K562 (cell line): ENCODE data around the gene WDHD1. TPM values are rescaled to one million over a fixed set of nuclear protein-coding genes. Genes with fewer than 3 reads are reported as not detected.

Experiments
- ATAC-seq: fragments of 200-7000 bp; cut with Tn5 transposase; 3 replicates; pipeline ENCODE4 v1.9.1; 2020; ENCODE audit warnings: moderate library complexity
- BruUV-seq: library from RNA; stranded (reverse); fragments of 400-500 nt; replicated peaks from 2 replicates; lab custom pipeline; 2021; lab: Mats Ljungman, UMichigan
- CTCF ChIA-PET: fragments of 300-600 bp; formaldehyde crosslinking; extraction: SDS; loops from one replicate; lab custom pipeline; 2021; ENCODE audit warnings: low intra/inter-chr PET ratio; lab: Yijun Ruan, JAX
- POLR2A ChIA-PET: fragments of 300-600, 350-650 bp; sonication (Branson Sonifier 250); formaldehyde crosslinking; extraction: SDS; loops from one replicate; lab custom pipeline; 2021; ENCODE audit warnings: antibody characterized with exemption, inconsistent platforms; lab: Yijun Ruan, JAX
- DNase-seq, 4 experiments: peaks; one replicate each; pipeline versions ENCODE4 v3.0.0 to v3.0.0-alpha.2; 2011 to 2018; ENCODE audit warnings: low spot score in 3 of 4, mixed read lengths in 3 of 4; ENCODE audit errors: extremely low read depth in 1 of 4
- FAIRE-seq: peaks from 2 replicates; lab custom pipeline; 2011; peaks lifted over from hg19 to GRCh38; lab: Jason Lieb, UNC
- H2AFZ ChIP-seq: 2 replicates; pipeline ENCODE4 v1.6.0; 2011; ENCODE audit warnings: low read depth, low read length, control low read depth, inconsistent platforms
- H3K27ac ChIP-seq: fragments of 200-600 bp; 3 replicates; pipeline ENCODE4 v1.8.0; 2011; ENCODE audit warnings: low read depth, mild to moderate bottlenecking, control low read depth, inconsistent platforms, low read length, moderate library complexity, mixed read lengths; ENCODE audit errors: extremely low read depth
- H3K27me3 ChIP-seq, 2 experiments: fragments of 300-600 bp in 1 of 2; 2 replicates in 1 of 2; 3 replicates in 1 of 2; pipeline versions ENCODE4 v1.6.0 to v1.8.0; 2011; ENCODE audit warnings: inconsistent platforms in 2 of 2, low read length in 2 of 2, mild to moderate bottlenecking in 1 of 2, mixed read lengths in 1 of 2, moderate library complexity in 1 of 2; ENCODE audit not compliant: control insufficient read depth in 2 of 2, insufficient read depth in 2 of 2
- H3K36me3 ChIP-seq: fragments of 300-600 bp; 3 replicates; pipeline ENCODE4 v1.8.0; 2011; ENCODE audit warnings: mild to moderate bottlenecking, low read length, inconsistent platforms; ENCODE audit not compliant: control insufficient read depth, insufficient read depth
- H3K4me1 ChIP-seq, 2 experiments: fragments of 200-600 bp in 1 of 2; replicated peaks in 1 of 2; 2 replicates in 1 of 2; 3 replicates in 1 of 2; pipeline versions ENCODE4 v1.5.1 to v1.8.0; 2011; ENCODE audit warnings: inconsistent platforms in 2 of 2, low read length in 2 of 2, mild to moderate bottlenecking in 1 of 2, mixed read lengths in 1 of 2, moderate library complexity in 1 of 2; ENCODE audit not compliant: control insufficient read depth in 2 of 2, insufficient read depth in 2 of 2
- H3K4me2 ChIP-seq: 2 replicates; pipeline ENCODE4 v1.6.1; 2011; ENCODE audit warnings: low read length, control low read depth, inconsistent platforms, mixed read lengths; ENCODE audit not compliant: insufficient read depth
- H3K4me3 ChIP-seq: fragments of 200-600 bp; sonication (generic), shearing (Covaris generic); 2 replicates; pipeline ENCODE4 v1.5.1; 2016; ENCODE audit warnings: control low read depth, inconsistent platforms
- H3K79me2 ChIP-seq: fragments of 200-600 bp; 3 replicates; pipeline ENCODE4 v1.8.0; 2011; ENCODE audit warnings: low read length, inconsistent platforms; ENCODE audit not compliant: control insufficient read depth, insufficient read depth
- H3K9ac ChIP-seq, 2 experiments: 2 replicates each; pipeline versions ENCODE4 v1.6.0 to v1.6.1; 2011; ENCODE audit warnings: low read depth in 2 of 2, low read length in 2 of 2, control low read depth in 1 of 2, inconsistent platforms in 1 of 2, mild to moderate bottlenecking in 1 of 2, mixed read lengths in 1 of 2; ENCODE audit not compliant: insufficient read depth in 1 of 2
- H3K9me1 ChIP-seq: one replicate; pipeline ENCODE4 v1.6.0; 2011; ENCODE audit warnings: inconsistent platforms, mild to moderate bottlenecking, low read length, moderate library complexity; ENCODE audit not compliant: control insufficient read depth, insufficient read depth
- H3K9me3 ChIP-seq: replicated peaks from 2 replicates; pipeline ENCODE4 v1.5.1; 2011; ENCODE audit warnings: low read depth, low read length, inconsistent platforms; ENCODE audit not compliant: control insufficient read depth, insufficient read depth
- H4K20me1 ChIP-seq: replicated peaks from 2 replicates; pipeline ENCODE4 v1.6.1; 2011; ENCODE audit warnings: low read length, inconsistent platforms, mixed read lengths; ENCODE audit not compliant: control insufficient read depth, insufficient read depth
- CBFB ChIP-seq: sonication (generic); formaldehyde crosslinking; IDR thresholded peaks from 2 replicates; pipeline ENCODE4 v1.4.0; 2020; ENCODE audit warnings: mild to moderate bottlenecking, missing genetic modification reagents
- DDX20 ChIP-seq: fragments of 450-650 bp; IDR thresholded peaks from 2 replicates; pipeline ENCODE4 v1.6.1; 2016; ENCODE audit warnings: missing genetic modification characterization, low read depth, mild to moderate bottlenecking, missing compliant biosample characterization, moderate library complexity
- E2F8 ChIP-seq: fragments of 450-650 bp; IDR thresholded peaks from 2 replicates; pipeline ENCODE4 v1.7.1; 2018; ENCODE audit warnings: mild to moderate bottlenecking, low read depth; ENCODE audit not compliant: partially characterized antibody
- HMBOX1 ChIP-seq: sonication (generic); IDR thresholded peaks from 2 replicates; pipeline ENCODE4 v1.6.1; 2016
- NCOR1 ChIP-seq: fragments of 450-650 bp; IDR thresholded peaks from 2 replicates; pipeline ENCODE4 v1.6.1; 2016; ENCODE audit warnings: mild to moderate bottlenecking, moderate library complexity
- PKNOX1 ChIP-seq: fragments of 450-650 bp; IDR thresholded peaks from 2 replicates; pipeline ENCODE4 v1.6.1; 2016
- RNF219 ChIP-seq: fragments of 250-450 bp; sonication (Bioruptor Pico); IDR thresholded peaks from 2 replicates; pipeline ENCODE4 v1.5.0; 2022; ENCODE audit warnings: mild to moderate bottlenecking
- TAF1 ChIP-seq: IDR thresholded peaks from 2 replicates; pipeline ENCODE4 v1.6.1; 2011; ENCODE audit warnings: mild to moderate bottlenecking, low read length, moderate library complexity; ENCODE audit not compliant: insufficient read depth, control insufficient read depth, severe bottlenecking; ENCODE audit errors: extremely low read depth
- TEAD4 ChIP-seq, 2 experiments: sonication (generic) in 1 of 2; formaldehyde crosslinking in 1 of 2; IDR thresholded peaks; 2 replicates each; pipeline versions ENCODE4 v1.6.1 to v1.8.0; 2012 to 2022; ENCODE audit warnings: borderline replicate concordance in 1 of 2, inconsistent platforms in 1 of 2, low read length in 1 of 2, mild to moderate bottlenecking in 1 of 2, missing genetic modification reagents in 1 of 2
- TGIF2 ChIP-seq: sonication (generic); formaldehyde crosslinking; IDR thresholded peaks from 2 replicates; pipeline ENCODE4 v1.8.1; 2022; ENCODE audit warnings: mild to moderate bottlenecking, missing genetic modification reagents, moderate library complexity
- YY1 ChIP-seq, 3 experiments: IDR thresholded peaks; 2 replicates each; pipeline ENCODE4 v1.6.1; 2011; ENCODE audit warnings: low read length in 2 of 3, mild to moderate bottlenecking in 2 of 3, moderate library complexity in 2 of 3, borderline replicate concordance in 1 of 3, control low read depth in 1 of 3, low read depth in 1 of 3; ENCODE audit not compliant: insufficient read depth in 3 of 3, insufficient replicate concordance in 2 of 3, control insufficient read depth in 1 of 3, insufficient read length in 1 of 3; ENCODE audit errors: extremely low read depth in 1 of 3
- ZNF41 ChIP-seq: fragments of 250-450 bp; sonication (Bioruptor Pico); conservative IDR thresholded peaks from 2 replicates; pipeline ENCODE4 v1.4.0; 2020; ENCODE audit warnings: mild to moderate bottlenecking
- WGBS: fragments of 100-300 bp; shearing (Covaris generic); methylation state at CpG from one replicate; pipeline ENCODE4 v1.1.6; 2016; ENCODE audit warnings: low coverage, mixed read lengths; ENCODE audit not compliant: insufficient coverage; ENCODE audit errors: missing lambda C conversion rate; 5-methylcytosine and 5-hydroxymethylcytosine counted together
- in situ Hi-C: fragments of 300-500 bp; cut with MboI; formaldehyde crosslinking; loops from 4 replicates; pipeline ENCODE4 v1.15.0; 2018; ENCODE audit warnings: inconsistent platforms, mixed read lengths
- intact Hi-C: fragments of 100-400 bp; cut with micrococcal nuclease; formaldehyde crosslinking; loops from 2 replicates; pipeline ENCODE4 v1.14.2; 2022
- polyA plus RNA-seq, 8 experiments: library from polyadenylated mRNA; depleted of rRNA in 4 of 8; stranded (reverse) in 5 of 8; unstranded in 3 of 8; fragments of >200 nt; fragmentation: Nextera tagmentation in 2 of 8; fragmentation: Illumina TruSeq in 1 of 8; extraction: Ambion mirVana in 2 of 8; extraction: Trizol in 1 of 8; gene quantifications; 2 replicates each; pipeline versions ENCODE4 v1.2.1 to v1.2.3, GENCODE V29; 2011 to 2014; ENCODE audit warnings: inconsistent platforms in 1 of 8, missing spikeins in 1 of 8
- total RNA-seq, 7 experiments: library from RNA; depleted of rRNA in 6 of 7; stranded (reverse); fragments of >200 nt in 6 of 7; fragmentation: Illumina TruSeq in 2 of 7; extraction: Trizol in 2 of 7; gene quantifications; 2 replicates each; pipeline versions ENCODE4 v1.2.1 to v1.2.3, GENCODE V29; 2011 to 2021; ENCODE audit warnings: low replicate concordance in 1 of 7

Gene WDHD1
- total and polyA plus RNA-seq, 9 of the 15 experiments (the other 6 are each of a cell fraction or from before 2014, with no cell fraction given): 11.7 to 39.1 (median 30.0) TPM

GRCh38 chr14:54931101-54931500, 95.8 kb downstream of the WDHD1 start:
- Histone ChIP-seq H3K4me2 (no peak overlapping the region), H3K27ac (no peak overlapping the region), H3K4me1 (no peaks in the 10 kb centered on the region), H3K9me1 (no peaks in the 10 kb centered on the region), H3K4me3 (no peak overlapping the region), H3K27me3 (no peaks in the 10 kb centered on the region), H2AFZ (no peak overlapping the region), H3K36me3 (no peaks in the 10 kb centered on the region), H3K9me3 (no peaks in the 10 kb centered on the region), H3K9ac (no peak overlapping the region), H4K20me1 (no peaks in the 10 kb centered on the region), H3K79me2 (no peaks in the 10 kb centered on the region)
- ChIA-PET POLR2A (interaction anchor here (1.0 kb wide), 1 partner anchor 29 kb away, joined by 3 read pairs; no protein-coding TSS in a partner anchor), CTCF (no interaction called here)
- no peak for DNase-seq
- ATAC-seq: no peak
- no peak for FAIRE-seq
- in situ Hi-C loops: no loop called here
- BruUV-seq: no TSS peak
- intact Hi-C loops: no loop called here
- 74% methylated on average over 1 of the region's 1 CpG for WGBS
- no peak for TF ChIP-seq E2F8
- no peak for TF ChIP-seq CBFB (CRISPR knock-in tag)
- TF ChIP-seq DDX20: no peak
- TF ChIP-seq YY1 (IDR thresholded peaks at IDR 0.05; ENCODE audit: borderline replicate concordance in 1 of 3, control insufficient read depth in 1 of 3, extremely low read depth in 1 of 3, insufficient read depth in 3 of 3, insufficient read length in 1 of 3, insufficient replicate concordance in 2 of 3, low read depth in 1 of 3, low read length in 2 of 3): no peak
- no peak for TF ChIP-seq ZNF41 (CRISPR knock-in tag)
- no peak for TF ChIP-seq TGIF2 (CRISPR knock-in tag)
- no peak for TF ChIP-seq TEAD4 (IDR thresholded peaks at IDR 0.05; ENCODE audit: low read length)
- TF ChIP-seq TEAD4 (CRISPR knock-in tag; IDR thresholded peaks at IDR 0.05; ENCODE audit: borderline replicate concordance): no peak
- no peak for TF ChIP-seq NCOR1
- TF ChIP-seq PKNOX1: no peak
- TF ChIP-seq TAF1: no peak
- no peak for TF ChIP-seq RNF219 (CRISPR knock-in tag)
- no peak for TF ChIP-seq HMBOX1
